Stimulated activated CD4-positive, alpha-beta T cell treated with anti-CD3 and anti-CD28 coated beads, Interleukin-15, amount 100 ng/mL, for 48 hours (primary cell): ENCODE results near the gene TUBB2B.
"Not testable (repeated sequence)": the region's sequence is repeated elsewhere in the genome, so short reads cannot be mapped to it uniquely, and the experiment has no call there.

ENCODE experiments used
- DNase-seq, 2 donors: peaks; one replicate each; pipeline ENCODE4 v3.0.0-alpha.2; 2020; ENCODE audit warnings: low read depth in 2 of 2

Gene TUBB2B

GRCh38 chr6:3209114-3210023 is 18.1 kb downstream of the TUBB2B start:
- peak; percentile 37 to 57 for DNase-seq

- no peak for DNase-seq
These were observed 18.7 kb downstream of the TUBB2B start for GRCh38 chr6:3208775-3209113.

GRCh38 chr6:3208098-3208774 is 19.2 kb downstream of the TUBB2B start:
- no peak for DNase-seq

GRCh38 chr6:3206339-3207015 is 21.0 kb downstream of the TUBB2B start:
- DNase-seq: no peak

- no peak for DNase-seq
These were observed 21.5 kb downstream of the TUBB2B start for GRCh38 chr6:3205913-3206312.

- DNase-seq: no peak
These were observed 22.5 kb downstream of the TUBB2B start for GRCh38 chr6:3204921-3205320.

GRCh38 chr6:3202999-3203696 is 24.3 kb downstream of the TUBB2B start:
- DNase-seq: no peak

- no peak for DNase-seq
These were observed 26.1 kb downstream of the TUBB2B start for GRCh38 chr6:3201388-3201787.

GRCh38 chr6:3200682-3201081 is 26.8 kb downstream of the TUBB2B start:
- DNase-seq: no peak

GRCh38 chr6:3199382-3199781 is 28.1 kb downstream of the TUBB2B start:
- DNase-seq: no peak

GRCh38 chr6:3197734-3198133 is 29.7 kb downstream of the TUBB2B start:
- DNase-seq: not testable (repeated sequence)

- DNase-seq: no peak
These were observed 30.7 kb downstream of the TUBB2B start for GRCh38 chr6:3196770-3197169.

- no peak for DNase-seq
These were observed 31.6 kb downstream of the TUBB2B start for GRCh38 chr6:3195695-3196497.

- no peak for DNase-seq
These were observed 32.1 kb downstream of the TUBB2B start for GRCh38 chr6:3195420-3195694.

GRCh38 chr6:3194535-3195419 is 32.7 kb downstream of the TUBB2B start:
- DNase-seq: no peak

- no peak for DNase-seq
These were observed 34.2 kb downstream of the TUBB2B start for GRCh38 chr6:3193102-3193849.

GRCh38 chr6:3190779-3191178 is 36.7 kb downstream of the TUBB2B start:
- no peak for DNase-seq

- no peak for DNase-seq
These were observed 37.4 kb downstream of the TUBB2B start for GRCh38 chr6:3190056-3190455.

GRCh38 chr6:3189192-3189591 is 38.3 kb downstream of the TUBB2B start:
- DNase-seq: not testable (repeated sequence)

GRCh38 chr6:3188262-3188661 is 39.2 kb downstream of the TUBB2B start:
- no peak for DNase-seq
